ENCODE measurements around the gene ZFP91. TPM values are rescaled to one million over a fixed set of nuclear protein-coding genes. Genes with fewer than 3 reads are reported as not detected.
A peak's percentile ranks its signal among the peaks of the same experiment; 100 is the strongest.

The ZFP91 gene
- total RNA-seq, 1 experiment from 2014 or later, result 56.2 TPM

GRCh38 chr11:58656348-58656747 is 77.5 kb downstream of the ZFP91 start:
- TF ChIP-seq CTCF (conservative IDR thresholded peaks at IDR 0.05; ENCODE audit: low read depth, low read length) (no peak), EZH2 (IDR thresholded peaks at IDR 0.05; ENCODE audit: low read length, unreplicated experiment) (no peak), EZH2phosphoT487 (IDR thresholded peaks at IDR 0.05; ENCODE audit: borderline replicate concordance, low read length) (no peak)
- no peak overlapping the region for H3K27ac ChIP-seq (ENCODE audit: low read length)
- no peaks in the 10 kb centered on the region for H3K79me2 ChIP-seq (ENCODE audit: low read length)
- H4K20me1 ChIP-seq (ENCODE audit: low read length), result no peaks in the 10 kb centered on the region
- no peaks in the 10 kb centered on the region for H3K9me2 ChIP-seq (replicated peaks; ENCODE audit: low read length)
- peaks cover 9% of the 10 kb centered on the region for H3F3A ChIP-seq (ENCODE audit: low read length, unreplicated experiment)
- H3K36me3 ChIP-seq (ENCODE audit: low read depth, low read length), result no peaks in the 10 kb centered on the region
- no peaks in the 10 kb centered on the region for H3K27me3 ChIP-seq (ENCODE audit: low read length)
- H3K4me3 ChIP-seq (ENCODE audit: low read length), result no peak overlapping the region
- peaks cover 46% of the 10 kb centered on the region for H3K4me1 ChIP-seq (ENCODE audit: insufficient read depth, low read length)
- no peak overlapping the region for H2AFZ ChIP-seq (ENCODE audit: low read length)
- no TSS peak for BruUV-seq (replicated peaks)
- no peak overlapping the region for H3K9ac ChIP-seq (ENCODE audit: low read length)
- no peak for ATAC-seq
- intact Hi-C loops (cut with micrococcal nuclease), result no loop called here
- ChIA-PET CTCF (no interaction called here), POLR2A (ENCODE audit: unreplicated experiment) (no interaction called here)
- no peak for DNase-seq
- H3K9me3 ChIP-seq (ENCODE audit: low read length), result no peaks in the 10 kb centered on the region
- H3K4me2 ChIP-seq (ENCODE audit: low read length), result no peak overlapping the region

GRCh38 chr11:58658623-58659022 is 79.8 kb downstream of the ZFP91 start:
- Histone ChIP-seq H4K20me1 (ENCODE audit: low read length) (no peaks in the 10 kb centered on the region), H3K4me3 (ENCODE audit: low read length) (0 out of 2 replicates have a peak overlapping the region, but pooled peaks have one; percentile 39), H3K9me2 (replicated peaks; ENCODE audit: low read length) (no peaks in the 10 kb centered on the region), H3K27me3 (ENCODE audit: low read length) (no peaks in the 10 kb centered on the region), H3K9ac (ENCODE audit: low read length) (peak overlapping the region; percentile 34), H3F3A (ENCODE audit: low read length, unreplicated experiment) (peaks cover 9% of the 10 kb centered on the region), H3K9me3 (ENCODE audit: low read length) (no peaks in the 10 kb centered on the region), H3K27ac (ENCODE audit: low read length) (peak overlapping the region; percentile 85), H3K79me2 (ENCODE audit: low read length) (no peaks in the 10 kb centered on the region), H3K4me1 (ENCODE audit: insufficient read depth, low read length) (peaks cover 42% of the 10 kb centered on the region), H3K36me3 (ENCODE audit: low read depth, low read length) (no peaks in the 10 kb centered on the region), H3K4me2 (ENCODE audit: low read length) (peak overlapping the region; percentile 73), H2AFZ (ENCODE audit: low read length) (peak overlapping the region; percentile 23; the same call in 1 of the 2 replicates)
- CTCF ChIA-PET, result no interaction called here
- DNase-seq (peak; percentile 31), ATAC-seq (0 out of 2 replicates have a peak, but pooled peaks have one; percentile 2)
- TF ChIP-seq EZH2phosphoT487 (IDR thresholded peaks at IDR 0.05; ENCODE audit: borderline replicate concordance, low read length) (no peak), EZH2 (IDR thresholded peaks at IDR 0.05; ENCODE audit: low read length, unreplicated experiment) (no peak), CTCF (conservative IDR thresholded peaks at IDR 0.05; ENCODE audit: low read depth, low read length) (no peak)
- POLR2A ChIA-PET (ENCODE audit: unreplicated experiment), result no interaction called here
- BruUV-seq (replicated peaks), result no TSS peak
- intact Hi-C loops (cut with micrococcal nuclease), result loop anchor here (1.0 kb wide), 1 partner anchor 85 kb away; no protein-coding TSS in a partner anchor

GRCh38 chr11:58659404-58659803 is 80.5 kb downstream of the ZFP91 start:
- H3K9ac ChIP-seq (ENCODE audit: low read length), result peak overlapping the region; percentile 34
- no peaks in the 10 kb centered on the region for H4K20me1 ChIP-seq (ENCODE audit: low read length)
- H3K4me2 ChIP-seq (ENCODE audit: low read length), result peak overlapping the region; percentile 73
- no TSS peak for BruUV-seq (replicated peaks)
- H3K9me3 ChIP-seq (ENCODE audit: low read length), result no peaks in the 10 kb centered on the region
- no peak overlapping the region for H2AFZ ChIP-seq (ENCODE audit: low read length)
- DNase-seq (peak; percentile 98), ATAC-seq (peak; percentile 93)
- no peaks in the 10 kb centered on the region for H3K9me2 ChIP-seq (replicated peaks; ENCODE audit: low read length)
- H3K79me2 ChIP-seq (ENCODE audit: low read length), result no peaks in the 10 kb centered on the region
- POLR2A ChIA-PET (ENCODE audit: unreplicated experiment), result interaction anchor here (0.7 kb wide), 1 partner anchor 15 kb away, joined by 3 read pairs; no protein-coding TSS in a partner anchor
- no peaks in the 10 kb centered on the region for H3K36me3 ChIP-seq (ENCODE audit: low read depth, low read length)
- H3K4me1 ChIP-seq (ENCODE audit: insufficient read depth, low read length), result peaks cover 38% of the 10 kb centered on the region
- peak overlapping the region; percentile 85 for H3K27ac ChIP-seq (ENCODE audit: low read length)
- H3K4me3 ChIP-seq (ENCODE audit: low read length), result peak overlapping the region; percentile 39; the same call in 1 of the 2 replicates
- H3K27me3 ChIP-seq (ENCODE audit: low read length), result no peaks in the 10 kb centered on the region
- peaks cover 9% of the 10 kb centered on the region for H3F3A ChIP-seq (ENCODE audit: low read length, unreplicated experiment)
- TF ChIP-seq EZH2 (IDR thresholded peaks at IDR 0.05; ENCODE audit: low read length, unreplicated experiment) (no peak), CTCF (conservative IDR thresholded peaks at IDR 0.05; ENCODE audit: low read depth, low read length) (no peak), EZH2phosphoT487 (IDR thresholded peaks at IDR 0.05; ENCODE audit: borderline replicate concordance, low read length) (no peak)
- CTCF ChIA-PET, result interaction anchor here (0.6 to 0.9 kb wide), 2 partner anchors 29 to 137 kb away, joined by 3 read pairs; no protein-coding TSS in a partner anchor
- intact Hi-C loops (cut with micrococcal nuclease), result loop anchor here (1.0 kb wide), 1 partner anchor 86 kb away; no protein-coding TSS in a partner anchor
